K562 (cell line): Measurements from ENCODE around the gene AFF1.

Experiments used
- CTCF ChIP-seq, 3 experiments: IDR thresholded peaks in 2 of 3; conservative IDR thresholded peaks in 1 of 3; 2 replicates each; pipeline ENCODE4 v1.5.1; 2011 to 2012; ENCODE audit warnings: low read length in 3 of 3, mild to moderate bottlenecking in 3 of 3, control low read depth in 2 of 3, improper control_type of control experiment in 1 of 3, inconsistent platforms in 1 of 3, low read depth in 1 of 3, mixed read lengths in 1 of 3, moderate library complexity in 1 of 3; ENCODE audit not compliant: insufficient read depth in 2 of 3
- DDX20 ChIP-seq: fragments of 450-650 bp; IDR thresholded peaks from 2 replicates; pipeline ENCODE4 v1.6.1; 2016; ENCODE audit warnings: missing genetic modification characterization, low read depth, mild to moderate bottlenecking, missing compliant biosample characterization, moderate library complexity
- EP300 ChIP-seq: IDR thresholded peaks from 2 replicates; pipeline ENCODE4 v1.6.1; 2012; ENCODE audit warnings: low read length, improper control_type of control experiment
- HNRNPUL1 ChIP-seq: fragments of 200-400 bp; formaldehyde crosslinking; IDR thresholded peaks from 2 replicates; pipeline ENCODE4 v1.6.1; 2017; ENCODE audit warnings: low read length
- ZNF518B ChIP-seq: fragments of 250-450 bp; sonication (Bioruptor Pico); IDR thresholded peaks from 2 replicates; pipeline ENCODE4 v1.5.0; 2021; ENCODE audit warnings: mild to moderate bottlenecking, moderate library complexity

DNA sequence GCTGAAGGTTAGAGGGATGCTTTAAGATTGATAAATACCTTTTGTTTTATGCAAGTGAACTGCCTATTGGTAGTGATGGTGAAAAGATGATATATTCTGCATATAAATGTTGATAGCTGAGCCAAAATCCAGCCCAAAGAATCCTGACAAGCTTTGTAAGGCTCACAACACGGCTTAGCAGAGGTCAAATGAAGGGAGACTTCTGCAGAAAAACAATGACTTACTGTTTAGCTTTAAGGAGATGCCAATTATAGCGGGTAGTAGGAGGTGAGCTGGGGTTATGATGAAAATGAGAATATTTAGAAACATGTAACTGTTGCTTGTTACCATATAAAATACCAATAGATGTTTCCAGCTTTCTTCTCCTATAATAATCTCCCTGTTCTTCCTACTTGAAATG is 97.1 kb downstream of the AFF1 start:
- no peak for TF ChIP-seq DDX20
- TF ChIP-seq EP300, result no peak
- TF ChIP-seq HNRNPUL1, result no peak
- TF ChIP-seq ZNF518B (CRISPR knock-in tag), result no peak
- TF ChIP-seq CTCF (IDR thresholded peaks at IDR 0.05 in 2 of 3, conservative IDR thresholded peaks at IDR 0.05 in 1 of 3; ENCODE audit: insufficient read depth in 2 of 3, low read depth in 1 of 3, low read length in 3 of 3), result no peak
